PC-3 (cell line): Measurements from ENCODE around the gene GTF2E1. TPM values are rescaled to one million over a fixed set of nuclear protein-coding genes. Genes with fewer than 3 reads are reported as not detected.

Source experiments
- ATAC-seq: fragments of 200-7000 bp; cut with Tn5 transposase; 2 replicates; pipeline ENCODE4 v1.9.1; 2020; ENCODE audit warnings: mild to moderate bottlenecking, moderate library complexity
- BruUV-seq: library from RNA; stranded (reverse); fragments of 400-500 nt; replicated peaks from 2 replicates; lab custom pipeline; 2021; lab: Mats Ljungman, UMichigan
- CTCF ChIA-PET: fragments of 300-600 bp; sonication (Branson Sonifier 250); formaldehyde crosslinking; loops from one replicate; lab custom pipeline; 2022; ENCODE audit warnings: antibody characterized with exemption; lab: Charles Lee
- POLR2A ChIA-PET: fragments of 300-600 bp; sonication (Branson Sonifier 250); formaldehyde crosslinking; loops from one replicate; lab custom pipeline; 2022; ENCODE audit warnings: antibody characterized with exemption; ENCODE audit not compliant: unreplicated experiment; lab: Charles Lee
- DNase-seq: peaks from one replicate; pipeline ENCODE4 v3.0.0-alpha.2; 2015
- H2AFZ ChIP-seq: fragments of 300-600 bp; sonication (generic); 2 replicates; pipeline ENCODE4 v1.6.0; 2016; ENCODE audit warnings: antibody characterized with exemption, low read length
- H3F3A ChIP-seq: fragments of 300-600 bp; sonication (generic); one replicate; pipeline ENCODE4 v1.6.0; 2017; ENCODE audit warnings: antibody characterized with exemption, low read length, control low read depth, mild to moderate bottlenecking; ENCODE audit not compliant: unreplicated experiment
- H3K27ac ChIP-seq: fragments of 300-600 bp; sonication (generic); 2 replicates; pipeline ENCODE4 v1.5.1; 2016; ENCODE audit warnings: mild to moderate bottlenecking, low read length
- H3K27me3 ChIP-seq: fragments of 300-600 bp; sonication (generic); 2 replicates; pipeline ENCODE4 v1.6.1; 2016; ENCODE audit warnings: low read length, mixed read lengths
- H3K36me3 ChIP-seq: fragments of 300-600 bp; sonication (generic); 2 replicates; pipeline ENCODE4 v1.6.1; 2016; ENCODE audit warnings: low read depth, mixed run types, low read length, mixed read lengths
- H3K4me1 ChIP-seq: fragments of 300-600 bp; sonication (generic); 2 replicates; pipeline ENCODE4 v1.5.1; 2016; ENCODE audit warnings: low read length; ENCODE audit not compliant: insufficient read depth
- H3K4me2 ChIP-seq: fragments of 300-600 bp; sonication (generic); 2 replicates; pipeline ENCODE4 v1.6.0; 2016; ENCODE audit warnings: low read length
- H3K4me3 ChIP-seq: fragments of 300-600 bp; sonication (generic); 2 replicates; pipeline ENCODE4 v1.5.1; 2016; ENCODE audit warnings: mild to moderate bottlenecking, low read length, mixed read lengths
- H3K79me2 ChIP-seq: fragments of 300-600 bp; sonication (generic); 2 replicates; pipeline ENCODE4 v1.6.1; 2017; ENCODE audit warnings: low read length, mixed read lengths
- H3K9ac ChIP-seq: fragments of 300-600 bp; sonication (generic); 2 replicates; pipeline ENCODE4 v1.6.0; 2016; ENCODE audit warnings: mild to moderate bottlenecking, low read length
- H3K9me2 ChIP-seq: fragments of 300-600 bp; sonication (generic); replicated peaks from 2 replicates; pipeline ENCODE4 v1.6.1; 2016; ENCODE audit warnings: mixed run types, low read length, mixed read lengths
- H3K9me3 ChIP-seq: fragments of 300-600 bp; sonication (generic); 2 replicates; pipeline ENCODE4 v1.6.1; 2016; ENCODE audit warnings: low read length, mixed read lengths
- H4K20me1 ChIP-seq: fragments of 300-600 bp; sonication (generic); 2 replicates; pipeline ENCODE4 v1.6.1; 2016; ENCODE audit warnings: low read length, mixed read lengths
- EZH2 ChIP-seq: fragments of 300-600 bp; sonication (generic); IDR thresholded peaks from one replicate; pipeline ENCODE4 v1.6.1; 2017; ENCODE audit warnings: antibody characterized with exemption, mild to moderate bottlenecking, low read length; ENCODE audit not compliant: unreplicated experiment
- EZH2phosphoT487 ChIP-seq: fragments of 300-600 bp; sonication (generic); IDR thresholded peaks from 2 replicates; pipeline ENCODE4 v1.6.1; 2018; ENCODE audit warnings: mild to moderate bottlenecking, antibody characterized with exemption, low read length, borderline replicate concordance
- intact Hi-C: fragments of 100-400 bp; cut with micrococcal nuclease; formaldehyde crosslinking; loops from 2 replicates; pipeline ENCODE4 v1.9.0; 2023
- total RNA-seq: library from RNA; depleted of rRNA; stranded (reverse); fragments of >200 nt; gene quantifications from 2 replicates; pipeline ENCODE4 v1.2.3, GENCODE V29; 2014
- TF ChIP-seq, protein P1 (sequence below): fragments of 300-600 bp; sonication (generic); conservative IDR thresholded peaks from 2 replicates; pipeline ENCODE4 v1.5.1; 2017; ENCODE audit warnings: antibody characterized with exemption, low read depth, mild to moderate bottlenecking, low read length

GTF2E1 gene
- total RNA-seq, 1 experiment from 2014 or later = 15.2 TPM

DNA sequence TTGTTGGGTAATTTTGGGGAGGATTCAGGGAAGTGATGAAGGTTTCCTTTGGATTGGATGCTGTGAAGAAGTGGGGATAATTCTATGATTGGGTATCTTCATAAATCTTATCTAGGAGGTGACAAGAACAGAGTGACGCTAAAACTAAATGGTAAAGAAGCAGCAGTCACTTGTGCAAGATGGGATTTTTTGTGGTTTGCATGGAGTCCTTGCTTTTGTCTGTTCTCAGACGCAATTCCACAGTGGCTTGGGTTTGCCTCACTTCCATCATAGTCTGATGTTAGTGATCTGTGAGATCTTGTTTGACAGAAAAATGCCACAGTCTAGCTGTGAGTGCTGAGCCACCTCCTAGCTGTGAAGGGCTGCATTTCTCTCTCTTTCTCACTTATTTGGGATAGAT is 26.9 kb downstream of the GTF2E1 start:
- Histone ChIP-seq H3K79me2 (peaks cover 56% of the 10 kb centered on the region), H3K36me3 (peaks cover 7% of the 10 kb centered on the region; the same call in 1 of the 2 replicates), H2AFZ (no peak overlapping the region), H3F3A (no peaks in the 10 kb centered on the region), H3K9ac (no peak overlapping the region), H3K9me2 (no peaks in the 10 kb centered on the region), H3K27ac (no peak overlapping the region), H4K20me1 (0 out of 2 replicates have a peak, but pooled peaks cover 3% of the 10 kb centered on the region), H3K4me1 (peaks cover 23% of the 10 kb centered on the region), H3K4me2 (no peak overlapping the region), H3K27me3 (no peaks in the 10 kb centered on the region), H3K9me3 (no peaks in the 10 kb centered on the region), H3K4me3 (no peak overlapping the region)
- CTCF ChIA-PET = no interaction called here
- no peak for ATAC-seq
- intact Hi-C loops = no loop called here
- no peak for TF ChIP-seq EZH2
- no peak for TF ChIP-seq EZH2phosphoT487
- TF ChIP-seq, protein P1, sequence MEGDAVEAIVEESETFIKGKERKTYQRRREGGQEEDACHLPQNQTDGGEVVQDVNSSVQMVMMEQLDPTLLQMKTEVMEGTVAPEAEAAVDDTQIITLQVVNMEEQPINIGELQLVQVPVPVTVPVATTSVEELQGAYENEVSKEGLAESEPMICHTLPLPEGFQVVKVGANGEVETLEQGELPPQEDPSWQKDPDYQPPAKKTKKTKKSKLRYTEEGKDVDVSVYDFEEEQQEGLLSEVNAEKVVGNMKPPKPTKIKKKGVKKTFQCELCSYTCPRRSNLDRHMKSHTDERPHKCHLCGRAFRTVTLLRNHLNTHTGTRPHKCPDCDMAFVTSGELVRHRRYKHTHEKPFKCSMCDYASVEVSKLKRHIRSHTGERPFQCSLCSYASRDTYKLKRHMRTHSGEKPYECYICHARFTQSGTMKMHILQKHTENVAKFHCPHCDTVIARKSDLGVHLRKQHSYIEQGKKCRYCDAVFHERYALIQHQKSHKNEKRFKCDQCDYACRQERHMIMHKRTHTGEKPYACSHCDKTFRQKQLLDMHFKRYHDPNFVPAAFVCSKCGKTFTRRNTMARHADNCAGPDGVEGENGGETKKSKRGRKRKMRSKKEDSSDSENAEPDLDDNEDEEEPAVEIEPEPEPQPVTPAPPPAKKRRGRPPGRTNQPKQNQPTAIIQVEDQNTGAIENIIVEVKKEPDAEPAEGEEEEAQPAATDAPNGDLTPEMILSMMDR = no peak
- BruUV-seq = no TSS peak
- no peak for DNase-seq
- POLR2A ChIA-PET = no interaction called here

DNA sequence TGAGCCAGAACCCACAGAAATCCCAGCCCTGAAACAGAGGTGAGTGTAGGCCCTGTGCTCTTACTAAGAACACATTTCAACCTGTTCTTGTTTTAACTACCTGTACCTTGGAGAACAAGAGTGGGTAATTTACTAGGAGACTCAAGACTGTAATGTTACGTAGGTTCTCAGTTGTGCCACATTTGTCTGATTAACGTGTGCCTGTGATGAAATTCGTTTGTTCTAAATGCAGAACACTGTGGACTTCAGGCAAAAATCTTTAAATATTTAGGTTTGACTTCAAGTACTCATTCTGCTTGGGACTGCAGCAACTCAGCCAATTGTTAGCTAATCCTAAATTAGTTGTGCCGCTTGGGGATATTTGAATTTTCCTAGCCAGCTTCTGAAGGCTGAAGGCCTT is 28.3 kb downstream of the GTF2E1 start:
- DNase-seq = no peak
- Histone ChIP-seq H3K4me1 (peaks cover 23% of the 10 kb centered on the region), H3K27me3 (no peaks in the 10 kb centered on the region), H3K79me2 (peaks cover 41% of the 10 kb centered on the region), H3K27ac (no peak overlapping the region), H4K20me1 (0 out of 2 replicates have a peak, but pooled peaks cover 3% of the 10 kb centered on the region), H3K9me3 (no peaks in the 10 kb centered on the region), H3K36me3 (peaks cover 11% of the 10 kb centered on the region; the same call in 1 of the 2 replicates), H3F3A (no peaks in the 10 kb centered on the region), H2AFZ (no peak overlapping the region), H3K4me2 (no peak overlapping the region), H3K9me2 (no peaks in the 10 kb centered on the region), H3K9ac (no peak overlapping the region), H3K4me3 (no peak overlapping the region)
- intact Hi-C loops = no loop called here
- TF ChIP-seq EZH2phosphoT487 (no peak), EZH2 (no peak)
- TF ChIP-seq, protein P1 = no peak
- no peak for ATAC-seq
- CTCF ChIA-PET = no interaction called here
- BruUV-seq = no TSS peak
- POLR2A ChIA-PET = no interaction called here

DNA sequence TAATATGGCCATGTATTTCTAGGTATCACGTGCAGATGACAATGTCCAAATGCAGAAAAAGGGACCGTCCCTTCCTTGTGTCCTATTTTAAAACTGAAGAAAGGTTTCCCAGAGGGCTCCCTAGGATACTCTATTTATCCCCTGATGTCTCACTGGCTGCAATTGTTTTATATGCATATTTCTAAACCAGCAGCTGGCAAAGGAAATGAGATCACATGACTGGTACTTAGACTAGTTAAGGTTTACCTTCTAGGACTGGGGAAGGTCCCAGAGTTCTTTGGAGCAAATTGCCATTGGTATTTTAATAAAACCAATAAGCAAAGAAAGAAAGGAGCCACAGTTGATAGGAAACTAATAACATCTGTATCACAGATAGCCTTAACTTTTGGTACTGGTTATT is 29.5 kb downstream of the GTF2E1 start:
- Histone ChIP-seq H3K4me3 (no peak overlapping the region), H3K27me3 (no peaks in the 10 kb centered on the region), H2AFZ (no peak overlapping the region), H3F3A (no peaks in the 10 kb centered on the region), H3K9ac (no peak overlapping the region), H4K20me1 (0 out of 2 replicates have a peak, but pooled peaks cover 3% of the 10 kb centered on the region), H3K9me2 (no peaks in the 10 kb centered on the region), H3K4me1 (peaks cover 15% of the 10 kb centered on the region), H3K27ac (no peak overlapping the region), H3K36me3 (peaks cover 20% of the 10 kb centered on the region), H3K79me2 (peaks cover 29% of the 10 kb centered on the region), H3K4me2 (no peak overlapping the region), H3K9me3 (no peaks in the 10 kb centered on the region)
- BruUV-seq = no TSS peak
- CTCF ChIA-PET = no interaction called here
- no peak for DNase-seq
- POLR2A ChIA-PET = no interaction called here
- intact Hi-C loops = no loop called here
- ATAC-seq = no peak
- TF ChIP-seq EZH2 (no peak), EZH2phosphoT487 (no peak)
- TF ChIP-seq, protein P1 = no peak
